LNCAP (cell line): ENCODE data around the gene SHC3.

Experiments
- CTCF ChIP-seq: fragments of 450-650 bp; IDR thresholded peaks from 2 replicates; pipeline ENCODE4 v1.5.1; 2017; ENCODE audit warnings: mild to moderate bottlenecking

The SHC3 gene

GRCh38 chr9:89096807-89097206, 81.8 kb downstream of the SHC3 start:
- TF ChIP-seq CTCF = no peak

GRCh38 chr9:89095761-89096528, 82.7 kb downstream of the SHC3 start:
- no peak for TF ChIP-seq CTCF

- TF ChIP-seq CTCF = no peak
Observed at GRCh38 chr9:89093201-89093975, 85.2 kb downstream of the SHC3 start.

- no peak for TF ChIP-seq CTCF
Observed at GRCh38 chr9:89089176-89089575, 89.4 kb downstream of the SHC3 start.

- no peak for TF ChIP-seq CTCF
Observed at GRCh38 chr9:89083626-89084025, 95.0 kb downstream of the SHC3 start.

- no peak for TF ChIP-seq CTCF
Observed at GRCh38 chr9:89080193-89080592, 98.4 kb downstream of the SHC3 start.

- TF ChIP-seq CTCF = no peak
Observed at GRCh38 chr9:89079391-89079790, 99.2 kb downstream of the SHC3 start.
